Measurements from ENCODE around the gene LNPEP. TPM values are rescaled to one million over a fixed set of nuclear protein-coding genes. Genes with fewer than 3 reads are reported as not detected.
"Not testable (repeated sequence)": the region's sequence is repeated elsewhere in the genome, so short reads cannot be mapped to it uniquely, and the experiment has no call there.

LNPEP gene
- total RNA-seq, 2 experiments from 2014 or later: 79.2 to 80.8 TPM

- peaks cover 32% of the 10 kb centered on the region for H3K27me3 Mint-ChIP-seq
- CTCF ChIA-PET: interaction anchor here (1.3 kb wide), 1 partner anchor 17 kb away, joined by 3 read pairs; no protein-coding TSS in a partner anchor
- H3K9me3 Mint-ChIP-seq; DNase-seq; H3K36me3 Mint-ChIP-seq (ENCODE audit: low read depth); H3K27ac Mint-ChIP-seq; H3K4me1 Mint-ChIP-seq; H3K4me3 Mint-ChIP-seq; POLR2A ChIA-PET: not testable (repeated sequence)
Measured at GRCh38 chr5:97084782-97085458, 149.0 kb downstream of the LNPEP start.

GRCh38 chr5:97085459-97086181, 149.7 kb downstream of the LNPEP start:
- ChIA-PET POLR2A (no interaction called here), CTCF (no interaction called here)
- peaks cover 9% of the 10 kb centered on the region for H3K4me1 Mint-ChIP-seq
- peaks cover 3% of the 10 kb centered on the region for H3K36me3 Mint-ChIP-seq (ENCODE audit: low read depth)
- no peak for DNase-seq
- peaks cover 9% of the 10 kb centered on the region for H3K9me3 Mint-ChIP-seq
- no peak overlapping the region for H3K27ac Mint-ChIP-seq
- peaks cover 37% of the 10 kb centered on the region for H3K27me3 Mint-ChIP-seq
- no peak overlapping the region for H3K4me3 Mint-ChIP-seq

Other genes with a start within 250 kb of the LNPEP start
- gene ERAP1, start 128.1 kb upstream of the LNPEP start, total RNA-seq: 100 to 1,000 TPM; 140 TPM
- gene ERAP2, start 59.6 kb upstream of the LNPEP start, total RNA-seq: 10 to 100 TPM; 91.3 to 93.9 TPM
- gene LIX1, start 206.5 kb downstream of the LNPEP start, total RNA-seq: not detected
- 10 to 100 TPM; 24.9 to 26.7 TPM for gene RIOK2, start 247.2 kb downstream of the LNPEP start, total RNA-seq